ENCODE measurements around the gene ANTXR1.

Gene ANTXR1

GRCh38 chr2:69104261-69104660 lies 91.3 kb downstream of the ANTXR1 start:
- H3K9me3 ChIP-seq (ENCODE audit: low read length), result no peaks in the 10 kb centered on the region

GRCh38 chr2:69109255-69109654 lies 96.3 kb downstream of the ANTXR1 start:
- peaks cover 4% of the 10 kb centered on the region for H3K36me3 ChIP-seq (ENCODE audit: insufficient read depth, low read length)
- H3K9me3 ChIP-seq (ENCODE audit: low read length), result no peaks in the 10 kb centered on the region
- no peak overlapping the region for H3K27ac ChIP-seq (ENCODE audit: low read depth, low read length)
- H3K9ac ChIP-seq (ENCODE audit: low read length), result no peak overlapping the region
- no peak overlapping the region for H3K4me3 ChIP-seq (ENCODE audit: low read depth in 1 of 2, low read length in 2 of 2)
- no peaks in the 10 kb centered on the region for H3K27me3 ChIP-seq (ENCODE audit: control insufficient read depth in 1 of 2, insufficient read depth in 2 of 2, low read length in 2 of 2)
- H3K4me1 ChIP-seq (ENCODE audit: insufficient read depth, low read length), result peaks cover 33% of the 10 kb centered on the region

More at GRCh38 chr2:69104261-69104660, 91.3 kb downstream of the ANTXR1 start:
- H3K4me1 ChIP-seq (ENCODE audit: insufficient read depth, low read length), result peaks cover 11% of the 10 kb centered on the region
- no peaks in the 10 kb centered on the region for H3K27me3 ChIP-seq (ENCODE audit: control insufficient read depth in 1 of 2, insufficient read depth in 2 of 2, low read length in 2 of 2)
- H3K27ac ChIP-seq (ENCODE audit: low read depth, low read length), result no peak overlapping the region
- no peak overlapping the region for H3K9ac ChIP-seq (ENCODE audit: low read length)
- peaks cover 15% of the 10 kb centered on the region for H3K36me3 ChIP-seq (ENCODE audit: insufficient read depth, low read length)
- H3K4me3 ChIP-seq (ENCODE audit: low read depth in 1 of 2, low read length in 2 of 2), result no peak overlapping the region

GRCh38 chr2:69111076-69111475 lies 98.1 kb downstream of the ANTXR1 start:
- H3K27ac ChIP-seq (ENCODE audit: low read depth, low read length), result no peak overlapping the region

GRCh38 chr2:69113627-69114026 lies 100.6 kb downstream of the ANTXR1 start:
- Histone ChIP-seq H3K27me3 (ENCODE audit: control insufficient read depth in 1 of 2, insufficient read depth in 2 of 2, low read length in 2 of 2) (no peaks in the 10 kb centered on the region), H3K27ac (ENCODE audit: low read depth, low read length) (no peak overlapping the region), H3K9me3 (ENCODE audit: low read length) (no peaks in the 10 kb centered on the region), H3K4me1 (ENCODE audit: insufficient read depth, low read length) (peaks cover 47% of the 10 kb centered on the region), H3K9ac (ENCODE audit: low read length) (no peak overlapping the region), H3K36me3 (ENCODE audit: insufficient read depth, low read length) (no peaks in the 10 kb centered on the region), H3K4me3 (ENCODE audit: low read depth in 1 of 2, low read length in 2 of 2) (no peak overlapping the region)

More at GRCh38 chr2:69111076-69111475, 98.1 kb downstream of the ANTXR1 start:
- Histone ChIP-seq H3K9me3 (ENCODE audit: low read length) (no peaks in the 10 kb centered on the region), H3K27me3 (ENCODE audit: control insufficient read depth in 1 of 2, insufficient read depth in 2 of 2, low read length in 2 of 2) (no peaks in the 10 kb centered on the region), H3K4me3 (ENCODE audit: low read depth in 1 of 2, low read length in 2 of 2) (no peak overlapping the region), H3K9ac (ENCODE audit: low read length) (no peak overlapping the region), H3K36me3 (ENCODE audit: insufficient read depth, low read length) (no peaks in the 10 kb centered on the region), H3K4me1 (ENCODE audit: insufficient read depth, low read length) (peaks cover 35% of the 10 kb centered on the region)

GRCh38 chr2:69114534-69114933 lies 101.6 kb downstream of the ANTXR1 start:
- H3K27ac ChIP-seq (ENCODE audit: low read depth, low read length), result no peak overlapping the region
- H3K9me3 ChIP-seq (ENCODE audit: low read length), result no peaks in the 10 kb centered on the region
- H3K4me3 ChIP-seq (ENCODE audit: low read depth in 1 of 2, low read length in 2 of 2), result no peak overlapping the region
- no peak overlapping the region for H3K9ac ChIP-seq (ENCODE audit: low read length)
- H3K4me1 ChIP-seq (ENCODE audit: insufficient read depth, low read length), result peaks cover 47% of the 10 kb centered on the region
- H3K27me3 ChIP-seq (ENCODE audit: control insufficient read depth in 1 of 2, insufficient read depth in 2 of 2, low read length in 2 of 2), result no peaks in the 10 kb centered on the region
- H3K36me3 ChIP-seq (ENCODE audit: insufficient read depth, low read length), result no peaks in the 10 kb centered on the region

GRCh38 chr2:69116438-69116837 lies 103.5 kb downstream of the ANTXR1 start:
- Histone ChIP-seq H3K27me3 (ENCODE audit: control insufficient read depth in 1 of 2, insufficient read depth in 2 of 2, low read length in 2 of 2) (no peaks in the 10 kb centered on the region), H3K4me1 (ENCODE audit: insufficient read depth, low read length) (peaks cover 41% of the 10 kb centered on the region), H3K27ac (ENCODE audit: low read depth, low read length) (peak overlapping the region; percentile 1), H3K9ac (ENCODE audit: low read length) (no peak overlapping the region), H3K36me3 (ENCODE audit: insufficient read depth, low read length) (no peaks in the 10 kb centered on the region), H3K9me3 (ENCODE audit: low read length) (no peaks in the 10 kb centered on the region), H3K4me3 (ENCODE audit: low read depth in 1 of 2, low read length in 2 of 2) (no peak overlapping the region)

GRCh38 chr2:69118609-69119008 lies 105.6 kb downstream of the ANTXR1 start:
- Histone ChIP-seq H3K27me3 (ENCODE audit: control insufficient read depth in 1 of 2, insufficient read depth in 2 of 2, low read length in 2 of 2) (no peaks in the 10 kb centered on the region), H3K4me1 (ENCODE audit: insufficient read depth, low read length) (peaks cover 33% of the 10 kb centered on the region), H3K9ac (ENCODE audit: low read length) (no peak overlapping the region), H3K9me3 (ENCODE audit: low read length) (no peaks in the 10 kb centered on the region), H3K36me3 (ENCODE audit: insufficient read depth, low read length) (peaks cover 9% of the 10 kb centered on the region), H3K27ac (ENCODE audit: low read depth, low read length) (peak overlapping the region; percentile 88), H3K4me3 (ENCODE audit: low read depth in 1 of 2, low read length in 2 of 2) (no peak overlapping the region)

- Histone ChIP-seq H3K9me3 (ENCODE audit: low read length) (no peaks in the 10 kb centered on the region), H3K36me3 (ENCODE audit: insufficient read depth, low read length) (peaks cover 13% of the 10 kb centered on the region), H3K9ac (ENCODE audit: low read length) (no peak overlapping the region), H3K4me1 (ENCODE audit: insufficient read depth, low read length) (peaks cover 32% of the 10 kb centered on the region), H3K27me3 (ENCODE audit: control insufficient read depth in 1 of 2, insufficient read depth in 2 of 2, low read length in 2 of 2) (no peaks in the 10 kb centered on the region), H3K27ac (ENCODE audit: low read depth, low read length) (peak overlapping the region; percentile 88), H3K4me3 (ENCODE audit: low read depth in 1 of 2, low read length in 2 of 2) (no peak overlapping the region)
Measured at GRCh38 chr2:69119104-69119894, 106.3 kb downstream of the ANTXR1 start.

GRCh38 chr2:69122271-69122670 lies 109.3 kb downstream of the ANTXR1 start:
- Histone ChIP-seq H3K27me3 (ENCODE audit: control insufficient read depth in 1 of 2, insufficient read depth in 2 of 2, low read length in 2 of 2) (no peaks in the 10 kb centered on the region), H3K9me3 (ENCODE audit: low read length) (no peaks in the 10 kb centered on the region), H3K36me3 (ENCODE audit: insufficient read depth, low read length) (peaks cover 33% of the 10 kb centered on the region), H3K4me3 (ENCODE audit: low read depth in 1 of 2, low read length in 2 of 2) (no peak overlapping the region), H3K9ac (ENCODE audit: low read length) (no peak overlapping the region), H3K4me1 (ENCODE audit: insufficient read depth, low read length) (peaks cover 18% of the 10 kb centered on the region), H3K27ac (ENCODE audit: low read depth, low read length) (no peak overlapping the region)

GRCh38 chr2:69123182-69123581 lies 110.2 kb downstream of the ANTXR1 start:
- Histone ChIP-seq H3K4me1 (ENCODE audit: insufficient read depth, low read length) (peaks cover 17% of the 10 kb centered on the region), H3K36me3 (ENCODE audit: insufficient read depth, low read length) (peaks cover 35% of the 10 kb centered on the region), H3K9me3 (ENCODE audit: low read length) (no peaks in the 10 kb centered on the region), H3K4me3 (ENCODE audit: low read depth in 1 of 2, low read length in 2 of 2) (no peak overlapping the region), H3K27me3 (ENCODE audit: control insufficient read depth in 1 of 2, insufficient read depth in 2 of 2, low read length in 2 of 2) (no peaks in the 10 kb centered on the region), H3K27ac (ENCODE audit: low read depth, low read length) (no peak overlapping the region), H3K9ac (ENCODE audit: low read length) (no peak overlapping the region)

- no peaks in the 10 kb centered on the region for H3K27me3 ChIP-seq (ENCODE audit: control insufficient read depth in 1 of 2, insufficient read depth in 2 of 2, low read length in 2 of 2)
- no peak overlapping the region for H3K27ac ChIP-seq (ENCODE audit: low read depth, low read length)
- H3K9me3 ChIP-seq (ENCODE audit: low read length), result no peaks in the 10 kb centered on the region
- peaks cover 7% of the 10 kb centered on the region for H3K4me1 ChIP-seq (ENCODE audit: insufficient read depth, low read length)
- H3K9ac ChIP-seq (ENCODE audit: low read length), result no peak overlapping the region
- H3K36me3 ChIP-seq (ENCODE audit: insufficient read depth, low read length), result peaks cover 43% of the 10 kb centered on the region
- H3K4me3 ChIP-seq (ENCODE audit: low read depth in 1 of 2, low read length in 2 of 2), result no peak overlapping the region
Measured at GRCh38 chr2:69124343-69124742, 111.4 kb downstream of the ANTXR1 start.

- Histone ChIP-seq H3K4me1 (ENCODE audit: insufficient read depth, low read length) (no peaks in the 10 kb centered on the region), H3K4me3 (ENCODE audit: low read depth in 1 of 2, low read length in 2 of 2) (no peak overlapping the region), H3K36me3 (ENCODE audit: insufficient read depth, low read length) (peaks cover 43% of the 10 kb centered on the region), H3K27ac (ENCODE audit: low read depth, low read length) (no peak overlapping the region), H3K27me3 (ENCODE audit: control insufficient read depth in 1 of 2, insufficient read depth in 2 of 2, low read length in 2 of 2) (no peaks in the 10 kb centered on the region), H3K9me3 (ENCODE audit: low read length) (no peaks in the 10 kb centered on the region), H3K9ac (ENCODE audit: low read length) (no peak overlapping the region)
Measured at GRCh38 chr2:69125816-69126215, 112.8 kb downstream of the ANTXR1 start.
